K562 (cell line): ENCODE results near the gene DOK4. TPM values are rescaled to one million over a fixed set of nuclear protein-coding genes. Genes with fewer than 3 reads are reported as not detected.

Source experiments
- ATAC-seq: fragments of 200-7000 bp; cut with Tn5 transposase; 3 replicates; pipeline ENCODE4 v1.9.1; 2020; ENCODE audit warnings: moderate library complexity
- BruUV-seq: library from RNA; stranded (reverse); fragments of 400-500 nt; replicated peaks from 2 replicates; lab custom pipeline; 2021; lab: Mats Ljungman, UMichigan
- CTCF ChIA-PET: fragments of 300-600 bp; formaldehyde crosslinking; extraction: SDS; loops from one replicate; lab custom pipeline; 2021; ENCODE audit warnings: low intra/inter-chr PET ratio; lab: Yijun Ruan, JAX
- POLR2A ChIA-PET: fragments of 300-600, 350-650 bp; sonication (Branson Sonifier 250); formaldehyde crosslinking; extraction: SDS; loops from one replicate; lab custom pipeline; 2021; ENCODE audit warnings: antibody characterized with exemption, inconsistent platforms; lab: Yijun Ruan, JAX
- DNase-seq, 4 experiments: peaks; one replicate each; pipeline versions ENCODE4 v3.0.0 to v3.0.0-alpha.2; 2011 to 2018; ENCODE audit warnings: low spot score in 3 of 4, mixed read lengths in 3 of 4; ENCODE audit errors: extremely low read depth in 1 of 4
- FAIRE-seq: peaks from 2 replicates; lab custom pipeline; 2011; peaks lifted over from hg19 to GRCh38; lab: Jason Lieb, UNC
- H2AFZ ChIP-seq: 2 replicates; pipeline ENCODE4 v1.6.0; 2011; ENCODE audit warnings: low read depth, low read length, control low read depth, inconsistent platforms
- H3K27ac ChIP-seq: fragments of 200-600 bp; 3 replicates; pipeline ENCODE4 v1.8.0; 2011; ENCODE audit warnings: low read depth, mild to moderate bottlenecking, control low read depth, inconsistent platforms, low read length, moderate library complexity, mixed read lengths; ENCODE audit errors: extremely low read depth
- H3K27me3 ChIP-seq, 2 experiments: fragments of 300-600 bp in 1 of 2; 2 replicates in 1 of 2; 3 replicates in 1 of 2; pipeline versions ENCODE4 v1.6.0 to v1.8.0; 2011; ENCODE audit warnings: inconsistent platforms in 2 of 2, low read length in 2 of 2, mild to moderate bottlenecking in 1 of 2, mixed read lengths in 1 of 2, moderate library complexity in 1 of 2; ENCODE audit not compliant: control insufficient read depth in 2 of 2, insufficient read depth in 2 of 2
- H3K36me3 ChIP-seq: fragments of 300-600 bp; 3 replicates; pipeline ENCODE4 v1.8.0; 2011; ENCODE audit warnings: mild to moderate bottlenecking, low read length, inconsistent platforms; ENCODE audit not compliant: control insufficient read depth, insufficient read depth
- H3K4me1 ChIP-seq, 2 experiments: fragments of 200-600 bp in 1 of 2; replicated peaks in 1 of 2; 2 replicates in 1 of 2; 3 replicates in 1 of 2; pipeline versions ENCODE4 v1.5.1 to v1.8.0; 2011; ENCODE audit warnings: inconsistent platforms in 2 of 2, low read length in 2 of 2, mild to moderate bottlenecking in 1 of 2, mixed read lengths in 1 of 2, moderate library complexity in 1 of 2; ENCODE audit not compliant: control insufficient read depth in 2 of 2, insufficient read depth in 2 of 2
- H3K4me2 ChIP-seq: 2 replicates; pipeline ENCODE4 v1.6.1; 2011; ENCODE audit warnings: low read length, control low read depth, inconsistent platforms, mixed read lengths; ENCODE audit not compliant: insufficient read depth
- H3K4me3 ChIP-seq: fragments of 200-600 bp; sonication (generic), shearing (Covaris generic); 2 replicates; pipeline ENCODE4 v1.5.1; 2016; ENCODE audit warnings: control low read depth, inconsistent platforms
- H3K79me2 ChIP-seq: fragments of 200-600 bp; 3 replicates; pipeline ENCODE4 v1.8.0; 2011; ENCODE audit warnings: low read length, inconsistent platforms; ENCODE audit not compliant: control insufficient read depth, insufficient read depth
- H3K9ac ChIP-seq, 2 experiments: 2 replicates each; pipeline versions ENCODE4 v1.6.0 to v1.6.1; 2011; ENCODE audit warnings: low read depth in 2 of 2, low read length in 2 of 2, control low read depth in 1 of 2, inconsistent platforms in 1 of 2, mild to moderate bottlenecking in 1 of 2, mixed read lengths in 1 of 2; ENCODE audit not compliant: insufficient read depth in 1 of 2
- H3K9me1 ChIP-seq: one replicate; pipeline ENCODE4 v1.6.0; 2011; ENCODE audit warnings: inconsistent platforms, mild to moderate bottlenecking, low read length, moderate library complexity; ENCODE audit not compliant: control insufficient read depth, insufficient read depth
- H3K9me3 ChIP-seq: replicated peaks from 2 replicates; pipeline ENCODE4 v1.5.1; 2011; ENCODE audit warnings: low read depth, low read length, inconsistent platforms; ENCODE audit not compliant: control insufficient read depth, insufficient read depth
- H4K20me1 ChIP-seq: replicated peaks from 2 replicates; pipeline ENCODE4 v1.6.1; 2011; ENCODE audit warnings: low read length, inconsistent platforms, mixed read lengths; ENCODE audit not compliant: control insufficient read depth, insufficient read depth
- FOXA1 ChIP-seq: fragments of 450-650 bp; IDR thresholded peaks from 2 replicates; pipeline ENCODE4 v1.6.1; 2016; ENCODE audit warnings: mild to moderate bottlenecking, borderline replicate concordance
- FOXA3 ChIP-seq, 2 experiments: fragments of 450-650 bp in 1 of 2; sonication (generic) in 1 of 2; formaldehyde crosslinking; IDR thresholded peaks in 1 of 2; conservative IDR thresholded peaks in 1 of 2; 2 replicates each; pipeline versions ENCODE4 v1.4.0 to v1.8.0; 2020 to 2022; ENCODE audit warnings: mild to moderate bottlenecking in 2 of 2, missing genetic modification reagents in 1 of 2
- MAFF ChIP-seq: IDR thresholded peaks from 2 replicates; pipeline ENCODE4 v1.6.1; 2012; ENCODE audit warnings: low read length, improper control_type of control experiment
- MTA3 ChIP-seq: fragments of 450-650 bp; formaldehyde crosslinking; IDR thresholded peaks from 2 replicates; pipeline ENCODE4 v1.6.1; 2017; ENCODE audit warnings: mild to moderate bottlenecking, borderline replicate concordance
- OTX1 ChIP-seq: fragments of 450-650 bp; formaldehyde crosslinking; IDR thresholded peaks from 2 replicates; pipeline ENCODE4 v1.4.0; 2022; ENCODE audit warnings: mild to moderate bottlenecking
- SETDB1 ChIP-seq: IDR thresholded peaks from one replicate; pipeline ENCODE4 v1.6.1; 2012; ENCODE audit warnings: low read length, control low read depth, inconsistent platforms
- ZBTB8A ChIP-seq: fragments of 450-650 bp; IDR thresholded peaks from 2 replicates; pipeline ENCODE4 v1.6.1; 2018; ENCODE audit warnings: mild to moderate bottlenecking, moderate library complexity; ENCODE audit not compliant: partially characterized antibody
- ZC3H11A ChIP-seq: IDR thresholded peaks from 2 replicates; pipeline ENCODE4 v1.6.1; 2012; ENCODE audit warnings: low read depth, low read length, improper control_type of control experiment
- ZNF232 ChIP-seq: sonication (generic); formaldehyde crosslinking; IDR thresholded peaks from 2 replicates; pipeline ENCODE4 v1.8.0; 2022; ENCODE audit warnings: mild to moderate bottlenecking, missing genetic modification reagents
- ZNF316 ChIP-seq: fragments of 450-650 bp; IDR thresholded peaks from 2 replicates; pipeline ENCODE4 v1.6.1; 2016
- ZNF408 ChIP-seq: fragments of 250-450 bp; sonication (Bioruptor Pico); IDR thresholded peaks from 2 replicates; pipeline ENCODE4 v1.4.0; 2020; ENCODE audit warnings: low read depth, mild to moderate bottlenecking, moderate library complexity
- ZNF41 ChIP-seq: fragments of 250-450 bp; sonication (Bioruptor Pico); conservative IDR thresholded peaks from 2 replicates; pipeline ENCODE4 v1.4.0; 2020; ENCODE audit warnings: mild to moderate bottlenecking
- ZNF57 ChIP-seq: fragments of 450-650 bp; formaldehyde crosslinking; IDR thresholded peaks from 2 replicates; pipeline ENCODE4 v1.4.0; 2020; ENCODE audit warnings: mild to moderate bottlenecking, moderate library complexity
- ZNF717 ChIP-seq: fragments of 250-450 bp; sonication (Bioruptor Pico); IDR thresholded peaks from 2 replicates; pipeline ENCODE4 v1.5.0; 2021
- ZNF77 ChIP-seq: fragments of 250-450 bp; sonication (Bioruptor Pico); IDR thresholded peaks from 2 replicates; pipeline ENCODE4 v1.5.0; 2020
- WGBS: fragments of 100-300 bp; shearing (Covaris generic); methylation state at CpG from one replicate; pipeline ENCODE4 v1.1.6; 2016; ENCODE audit warnings: low coverage, mixed read lengths; ENCODE audit not compliant: insufficient coverage; ENCODE audit errors: missing lambda C conversion rate; 5-methylcytosine and 5-hydroxymethylcytosine counted together
- in situ Hi-C: fragments of 300-500 bp; cut with MboI; formaldehyde crosslinking; loops from 4 replicates; pipeline ENCODE4 v1.15.0; 2018; ENCODE audit warnings: inconsistent platforms, mixed read lengths
- intact Hi-C: fragments of 100-400 bp; cut with micrococcal nuclease; formaldehyde crosslinking; loops from 2 replicates; pipeline ENCODE4 v1.14.2; 2022
- polyA plus RNA-seq, 8 experiments: library from polyadenylated mRNA; depleted of rRNA in 4 of 8; stranded (reverse) in 5 of 8; unstranded in 3 of 8; fragments of >200 nt; fragmentation: Nextera tagmentation in 2 of 8; fragmentation: Illumina TruSeq in 1 of 8; extraction: Ambion mirVana in 2 of 8; extraction: Trizol in 1 of 8; gene quantifications; 2 replicates each; pipeline versions ENCODE4 v1.2.1 to v1.2.3, GENCODE V29; 2011 to 2014; ENCODE audit warnings: inconsistent platforms in 1 of 8, missing spikeins in 1 of 8
- total RNA-seq, 7 experiments: library from RNA; depleted of rRNA in 6 of 7; stranded (reverse); fragments of >200 nt in 6 of 7; fragmentation: Illumina TruSeq in 2 of 7; extraction: Trizol in 2 of 7; gene quantifications; 2 replicates each; pipeline versions ENCODE4 v1.2.1 to v1.2.3, GENCODE V29; 2011 to 2021; ENCODE audit warnings: low replicate concordance in 1 of 7
- TF ChIP-seq, protein P1 (sequence below): sonication (generic); formaldehyde crosslinking; IDR thresholded peaks from 2 replicates; pipeline ENCODE4 v1.8.1; 2022; ENCODE audit warnings: missing genetic modification reagents
- TF ChIP-seq, protein P2 (sequence below): fragments of 450-650 bp; conservative IDR thresholded peaks from 2 replicates; pipeline ENCODE4 v1.6.1; 2016; ENCODE audit warnings: missing genetic modification characterization, low read depth, mild to moderate bottlenecking, control low read depth, missing compliant biosample characterization

Gene DOK4
- total and polyA plus RNA-seq, 9 of the 15 experiments (the other 6 are each of a cell fraction or from before 2014, with no cell fraction given) = 0.10 to 14.4 (median 8.3) TPM

DNA sequence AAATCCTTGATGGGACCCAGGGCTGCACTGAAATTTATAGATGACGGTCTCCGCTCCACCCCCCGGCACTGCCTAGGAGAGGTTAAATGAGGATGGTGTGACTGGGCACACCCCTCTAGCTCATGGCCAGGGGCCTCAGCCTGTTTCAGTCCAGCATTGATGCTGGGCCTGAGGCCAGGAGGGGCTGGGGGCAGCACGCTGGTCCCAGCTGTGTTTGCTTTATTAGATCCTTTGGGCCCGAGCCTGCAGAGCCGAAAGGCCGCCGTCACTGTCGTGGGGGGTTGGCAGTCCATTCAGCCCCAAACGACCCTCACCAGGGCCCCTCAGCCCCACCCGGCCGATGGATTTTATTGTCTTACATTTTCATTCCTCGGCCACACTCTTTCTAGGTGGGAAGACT, 10.8 kb upstream of the DOK4 start:
- Histone ChIP-seq H2AFZ (no peak overlapping the region), H3K79me2 (no peaks in the 10 kb centered on the region), H3K4me1 (peaks cover 3 to 10% of the 10 kb centered on the region in 2 experiments; a peak in 3 of 5 replicates), H3K9me1 (no peaks in the 10 kb centered on the region), H4K20me1 (no peaks in the 10 kb centered on the region), H3K9ac (no peak overlapping the region), H3K9me3 (no peaks in the 10 kb centered on the region), H3K27me3 (peaks cover 0 to 4% of the 10 kb centered on the region in 2 experiments; a peak in 2 of 5 replicates), H3K36me3 (no peaks in the 10 kb centered on the region), H3K4me3 (no peak overlapping the region), H3K27ac (no peak overlapping the region), H3K4me2 (no peak overlapping the region)
- intact Hi-C loops (no loop called here), in situ Hi-C loops (no loop called here)
- DNase-seq (no peak), FAIRE-seq (no peak), ATAC-seq (no peak)
- CTCF ChIA-PET = no interaction called here
- POLR2A ChIA-PET = no interaction called here
- TF ChIP-seq ZNF408 (CRISPR knock-in tag) = no peak
- TF ChIP-seq ZBTB8A = no peak
- no peak for TF ChIP-seq FOXA1
- TF ChIP-seq MAFF = no peak
- TF ChIP-seq, protein P1, sequence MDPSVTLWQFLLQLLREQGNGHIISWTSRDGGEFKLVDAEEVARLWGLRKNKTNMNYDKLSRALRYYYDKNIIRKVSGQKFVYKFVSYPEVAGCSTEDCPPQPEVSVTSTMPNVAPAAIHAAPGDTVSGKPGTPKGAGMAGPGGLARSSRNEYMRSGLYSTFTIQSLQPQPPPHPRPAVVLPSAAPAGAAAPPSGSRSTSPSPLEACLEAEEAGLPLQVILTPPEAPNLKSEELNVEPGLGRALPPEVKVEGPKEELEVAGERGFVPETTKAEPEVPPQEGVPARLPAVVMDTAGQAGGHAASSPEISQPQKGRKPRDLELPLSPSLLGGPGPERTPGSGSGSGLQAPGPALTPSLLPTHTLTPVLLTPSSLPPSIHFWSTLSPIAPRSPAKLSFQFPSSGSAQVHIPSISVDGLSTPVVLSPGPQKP (CRISPR knock-in tag) = no peak
- no peak for TF ChIP-seq ZNF717
- TF ChIP-seq ZNF77 (CRISPR knock-in tag) = no peak
- no peak for TF ChIP-seq SETDB1
- no peak for TF ChIP-seq ZNF41
- no peak for TF ChIP-seq ZNF57 (CRISPR knock-in tag)
- no peak for TF ChIP-seq OTX1 (CRISPR knock-in tag)
- TF ChIP-seq ZC3H11A = no peak
- TF ChIP-seq ZNF316 = no peak
- no peak for TF ChIP-seq MTA3
- no peak for TF ChIP-seq FOXA3 (CRISPR knock-in tag; conservative IDR thresholded peaks at IDR 0.05 in 1 of 2, IDR thresholded peaks at IDR 0.05 in 1 of 2)
- no peak for TF ChIP-seq ZNF232 (CRISPR knock-in tag)
- TF ChIP-seq, protein P2, sequence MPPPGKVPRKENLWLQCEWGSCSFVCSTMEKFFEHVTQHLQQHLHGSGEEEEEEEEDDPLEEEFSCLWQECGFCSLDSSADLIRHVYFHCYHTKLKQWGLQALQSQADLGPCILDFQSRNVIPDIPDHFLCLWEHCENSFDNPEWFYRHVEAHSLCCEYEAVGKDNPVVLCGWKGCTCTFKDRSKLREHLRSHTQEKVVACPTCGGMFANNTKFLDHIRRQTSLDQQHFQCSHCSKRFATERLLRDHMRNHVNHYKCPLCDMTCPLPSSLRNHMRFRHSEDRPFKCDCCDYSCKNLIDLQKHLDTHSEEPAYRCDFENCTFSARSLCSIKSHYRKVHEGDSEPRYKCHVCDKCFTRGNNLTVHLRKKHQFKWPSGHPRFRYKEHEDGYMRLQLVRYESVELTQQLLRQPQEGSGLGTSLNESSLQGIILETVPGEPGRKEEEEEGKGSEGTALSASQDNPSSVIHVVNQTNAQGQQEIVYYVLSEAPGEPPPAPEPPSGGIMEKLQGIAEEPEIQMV (tag) = no peak
- 28% methylated on average over 12 of the region's 13 CpGs for WGBS
- BruUV-seq = no TSS peak
